HL-60 (cell line): ENCODE measurements around the gene CNIH3.

Experiments used
- DNase-seq, 2 experiments: peaks; one replicate each; pipeline ENCODE4 v3.0.0-alpha.2; 2010 to 2020; ENCODE audit warnings: low read depth in 1 of 2, low spot score in 1 of 2
- H3K27ac ChIP-seq: fragments of 250-450 bp; sonication (Bioruptor Pico); replicated peaks from 2 replicates; pipeline ENCODE4 v1.5.1; 2020; ENCODE audit warnings: mild to moderate bottlenecking, moderate library complexity
- H3K27me3 ChIP-seq: fragments of 250-450 bp; sonication (Bioruptor Pico); 2 replicates; pipeline ENCODE4 v1.5.1; 2021; ENCODE audit warnings: mild to moderate bottlenecking, moderate library complexity; ENCODE audit not compliant: insufficient read depth, poor library complexity, severe bottlenecking
- H3K4me3 ChIP-seq: replicated peaks from 2 replicates; pipeline ENCODE4 v1.5.1; 2011; ENCODE audit warnings: mild to moderate bottlenecking, control low read depth, low read length; ENCODE audit not compliant: insufficient read depth
- CTCF ChIP-seq: IDR thresholded peaks from one replicate; pipeline ENCODE4 v1.5.1; 2011; ENCODE audit warnings: low read length, control low read depth, inconsistent platforms; ENCODE audit not compliant: insufficient read depth
- GABPA ChIP-seq: IDR thresholded peaks from 2 replicates; pipeline ENCODE4 v1.6.1; 2012; ENCODE audit warnings: low read depth
- POLR2AphosphoS5 ChIP-seq: IDR thresholded peaks from 2 replicates; pipeline ENCODE4 v1.6.1; 2012; ENCODE audit warnings: low read depth
- REST ChIP-seq: IDR thresholded peaks from 2 replicates; pipeline ENCODE4 v1.6.1; 2012; ENCODE audit warnings: low read depth; ENCODE audit not compliant: insufficient replicate concordance
- SPI1 ChIP-seq: IDR thresholded peaks from 2 replicates; pipeline ENCODE4 v1.6.1; 2012; ENCODE audit warnings: low read depth, mild to moderate bottlenecking, borderline replicate concordance

CNIH3 gene

GRCh38 chr1:224742349-224742748 lies 126.2 kb downstream of the CNIH3 start:
- Histone ChIP-seq H3K4me3 (no peak overlapping the region), H3K27ac (no peak overlapping the region), H3K27me3 (no peaks in the 10 kb centered on the region)
- DNase-seq, result no peak
- TF ChIP-seq GABPA (no peak), POLR2AphosphoS5 (no peak), CTCF (no peak), REST (no peak), SPI1 (no peak)

DNA sequence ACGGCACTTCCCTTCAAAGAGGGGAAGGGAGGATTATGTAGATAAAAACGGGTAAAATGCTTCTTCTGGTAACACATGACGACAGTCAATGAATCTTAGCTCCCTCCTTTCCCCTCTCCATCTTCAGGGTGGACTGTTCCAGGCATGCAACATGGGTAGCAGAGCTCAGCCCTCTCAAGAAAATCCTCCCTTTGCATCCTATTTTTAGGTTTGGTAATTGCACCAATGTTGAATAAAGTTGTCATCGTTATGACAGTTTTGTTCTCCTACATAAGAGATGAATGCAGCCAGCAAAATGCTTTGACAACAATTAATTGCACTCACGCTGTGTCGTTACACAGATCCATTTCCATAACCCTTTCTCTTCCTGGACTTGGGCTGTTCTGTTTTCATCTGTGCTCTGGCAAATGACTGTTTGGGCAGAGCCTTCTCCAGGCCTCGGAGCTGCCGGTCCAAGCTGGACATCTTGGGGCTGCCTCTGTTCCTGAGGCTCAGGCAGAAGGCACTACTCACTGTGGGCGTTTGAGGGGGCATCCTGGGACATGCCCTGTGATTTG lies 127.6 kb downstream of the CNIH3 start:
- TF ChIP-seq CTCF, result no peak
- no peak for TF ChIP-seq POLR2AphosphoS5
- no peak for TF ChIP-seq SPI1
- TF ChIP-seq REST, result no peak
- no peak for TF ChIP-seq GABPA
- H3K27ac ChIP-seq, result no peak overlapping the region
- no peak overlapping the region for H3K4me3 ChIP-seq
- H3K27me3 ChIP-seq, result no peaks in the 10 kb centered on the region
- DNase-seq, result no peak

DNA sequence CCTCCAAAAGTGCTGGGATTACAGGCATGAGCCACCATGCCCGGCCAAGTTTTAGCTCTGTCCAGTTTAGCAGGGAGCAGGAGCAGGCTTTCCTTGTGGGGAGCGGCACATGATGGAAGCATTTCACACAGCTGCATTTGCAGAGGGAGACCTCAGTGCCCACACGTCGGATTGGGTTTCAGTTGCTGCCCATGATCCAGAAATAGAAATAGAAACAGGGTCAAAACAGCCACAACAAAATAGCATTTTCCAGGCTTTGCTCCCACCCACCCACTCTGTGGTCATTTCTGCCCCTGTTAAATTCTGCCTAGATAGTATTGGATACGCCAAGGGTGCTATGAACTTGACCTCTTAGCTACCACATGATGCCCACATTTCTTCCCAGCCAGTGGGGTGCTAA lies 128.4 kb downstream of the CNIH3 start:
- no peak overlapping the region for H3K27ac ChIP-seq
- no peak overlapping the region for H3K4me3 ChIP-seq
- no peaks in the 10 kb centered on the region for H3K27me3 ChIP-seq

More for the DNA sequence above, 128.4 kb downstream of the CNIH3 start:
- TF ChIP-seq SPI1 (no peak), GABPA (no peak), REST (no peak), POLR2AphosphoS5 (no peak), CTCF (no peak)
- DNase-seq, result no peak
